Upper lobe of right lung (tissue), 1 donor: ENCODE results near the gene EXOC6. TPM values are rescaled to one million over a fixed set of nuclear protein-coding genes. Genes with fewer than 3 reads are reported as not detected.
A peak's percentile ranks its signal among the peaks of the same experiment; 100 is the strongest.

Experiments used
- ATAC-seq: fragments of 200-7000 bp; cut with Tn5 transposase; one replicate; pipeline ENCODE4 v1.9.1; 2020; ENCODE audit warnings: mild to moderate bottlenecking, moderate library complexity
- DNase-seq: peaks from one replicate; pipeline ENCODE4 v3.0.0-alpha.2; 2020
- H3K27ac ChIP-seq: fragments of 200-600 bp; one replicate; pipeline ENCODE4 v1.8.0; 2022
- H3K27me3 ChIP-seq: fragments of 200-600 bp; one replicate; pipeline ENCODE4 v1.8.0; 2022; ENCODE audit warnings: mild to moderate bottlenecking
- H3K36me3 ChIP-seq: fragments of 200-600 bp; one replicate; pipeline ENCODE4 v1.8.0; 2022
- H3K4me1 ChIP-seq: fragments of 200-600 bp; one replicate; pipeline ENCODE4 v1.8.0; 2022
- H3K4me3 ChIP-seq: fragments of 200-600 bp; one replicate; pipeline ENCODE4 v1.8.0; 2022; ENCODE audit warnings: mild to moderate bottlenecking
- H3K9me3 ChIP-seq: fragments of 200-600 bp; one replicate; pipeline ENCODE4 v1.8.0; 2022
- intact Hi-C: fragments of 100-400 bp; cut with DNase I; formaldehyde crosslinking; loops from one replicate; pipeline ENCODE4 v1.11.0; 2022
- total RNA-seq: library from RNA; stranded (reverse); fragmentation: NEBNext Ultra II Directional; extraction: Animal tissue kit (Norgen Biotek cat#: 25700); gene quantifications from one replicate; pipeline ENCODE4 v1.2.1, GENCODE V29; 2021
- TF ChIP-seq, protein P1 (sequence below): fragments of 200-600 bp; IDR thresholded peaks from one replicate; pipeline ENCODE4 v1.8.0; 2022; ENCODE audit warnings: antibody characterized with exemption
- donor health status: DM: no; HTN: yes; CAD: no; lungs with severe emphysema.

Gene EXOC6
- total RNA-seq, 1 donor from 2014 or later = 24.9 TPM

DNA sequence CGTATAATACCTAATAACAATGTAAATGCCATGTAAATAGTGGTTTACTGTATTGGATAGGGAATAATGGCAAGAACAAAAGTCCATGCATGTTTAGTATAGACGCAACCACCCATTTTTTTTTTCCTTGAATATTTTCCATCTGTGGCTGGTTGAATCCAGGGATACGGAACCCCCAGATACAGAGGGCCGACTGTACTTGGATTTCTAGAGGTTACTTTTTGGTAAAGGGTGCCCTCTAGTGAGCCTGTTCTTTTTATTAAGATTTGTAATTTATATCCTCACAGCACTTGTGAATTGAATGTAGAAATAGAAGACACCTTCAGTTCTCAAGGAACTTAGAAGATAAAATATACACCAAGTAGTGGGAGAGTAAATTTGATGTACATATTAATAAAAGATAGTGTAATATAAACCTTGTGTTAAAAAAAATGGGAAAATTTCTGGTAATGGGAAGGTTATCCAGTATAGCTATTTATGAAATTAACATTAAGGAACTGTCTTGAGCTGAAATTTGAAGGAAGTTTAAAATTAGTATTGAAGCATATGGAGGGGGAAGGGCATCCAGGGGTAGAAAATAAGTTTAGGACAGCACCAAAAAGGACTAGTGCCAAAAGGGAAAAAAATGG is 32.0 kb downstream of the EXOC6 start:
- Histone ChIP-seq H3K9me3 (no peaks in the 10 kb centered on the region), H3K36me3 (no peaks in the 10 kb centered on the region), H3K4me1 (peaks cover 4% of the 10 kb centered on the region), H3K27me3 (no peaks in the 10 kb centered on the region), H3K4me3 (no peak overlapping the region), H3K27ac (no peak overlapping the region)
- intact Hi-C loops = no loop called here
- DNase-seq = no peak
- peak; percentile 71 for ATAC-seq
- TF ChIP-seq, protein P1, sequence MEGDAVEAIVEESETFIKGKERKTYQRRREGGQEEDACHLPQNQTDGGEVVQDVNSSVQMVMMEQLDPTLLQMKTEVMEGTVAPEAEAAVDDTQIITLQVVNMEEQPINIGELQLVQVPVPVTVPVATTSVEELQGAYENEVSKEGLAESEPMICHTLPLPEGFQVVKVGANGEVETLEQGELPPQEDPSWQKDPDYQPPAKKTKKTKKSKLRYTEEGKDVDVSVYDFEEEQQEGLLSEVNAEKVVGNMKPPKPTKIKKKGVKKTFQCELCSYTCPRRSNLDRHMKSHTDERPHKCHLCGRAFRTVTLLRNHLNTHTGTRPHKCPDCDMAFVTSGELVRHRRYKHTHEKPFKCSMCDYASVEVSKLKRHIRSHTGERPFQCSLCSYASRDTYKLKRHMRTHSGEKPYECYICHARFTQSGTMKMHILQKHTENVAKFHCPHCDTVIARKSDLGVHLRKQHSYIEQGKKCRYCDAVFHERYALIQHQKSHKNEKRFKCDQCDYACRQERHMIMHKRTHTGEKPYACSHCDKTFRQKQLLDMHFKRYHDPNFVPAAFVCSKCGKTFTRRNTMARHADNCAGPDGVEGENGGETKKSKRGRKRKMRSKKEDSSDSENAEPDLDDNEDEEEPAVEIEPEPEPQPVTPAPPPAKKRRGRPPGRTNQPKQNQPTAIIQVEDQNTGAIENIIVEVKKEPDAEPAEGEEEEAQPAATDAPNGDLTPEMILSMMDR = peak; percentile 57

DNA sequence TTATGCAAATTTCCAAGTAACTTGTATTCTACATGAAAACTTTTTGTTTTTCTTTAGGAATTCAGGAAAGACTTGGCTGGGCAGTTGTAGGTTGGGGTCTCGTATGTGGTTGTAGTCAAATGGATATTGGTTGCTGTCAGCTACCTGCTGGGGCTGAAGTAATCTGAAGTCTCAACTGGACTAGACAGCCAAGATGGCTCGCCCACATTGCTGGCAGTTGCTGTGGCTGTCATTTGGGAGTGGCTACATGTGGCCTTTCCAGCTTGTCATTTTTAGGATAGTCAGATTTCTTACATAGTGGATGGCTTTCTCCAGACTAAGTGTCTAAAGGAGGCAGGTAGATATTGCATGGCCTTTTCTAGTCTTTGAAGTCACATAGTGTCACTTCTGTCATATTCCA is 32.6 kb downstream of the EXOC6 start:
- H3K4me3 ChIP-seq = no peak overlapping the region
- no peaks in the 10 kb centered on the region for H3K9me3 ChIP-seq
- ATAC-seq (no peak), DNase-seq (no peak)
- intact Hi-C loops = no loop called here
- no peak overlapping the region for H3K27ac ChIP-seq
- no peaks in the 10 kb centered on the region for H3K27me3 ChIP-seq
- TF ChIP-seq, protein P1 = no peak
- H3K4me1 ChIP-seq = peaks cover 4% of the 10 kb centered on the region
- no peaks in the 10 kb centered on the region for H3K36me3 ChIP-seq

DNA sequence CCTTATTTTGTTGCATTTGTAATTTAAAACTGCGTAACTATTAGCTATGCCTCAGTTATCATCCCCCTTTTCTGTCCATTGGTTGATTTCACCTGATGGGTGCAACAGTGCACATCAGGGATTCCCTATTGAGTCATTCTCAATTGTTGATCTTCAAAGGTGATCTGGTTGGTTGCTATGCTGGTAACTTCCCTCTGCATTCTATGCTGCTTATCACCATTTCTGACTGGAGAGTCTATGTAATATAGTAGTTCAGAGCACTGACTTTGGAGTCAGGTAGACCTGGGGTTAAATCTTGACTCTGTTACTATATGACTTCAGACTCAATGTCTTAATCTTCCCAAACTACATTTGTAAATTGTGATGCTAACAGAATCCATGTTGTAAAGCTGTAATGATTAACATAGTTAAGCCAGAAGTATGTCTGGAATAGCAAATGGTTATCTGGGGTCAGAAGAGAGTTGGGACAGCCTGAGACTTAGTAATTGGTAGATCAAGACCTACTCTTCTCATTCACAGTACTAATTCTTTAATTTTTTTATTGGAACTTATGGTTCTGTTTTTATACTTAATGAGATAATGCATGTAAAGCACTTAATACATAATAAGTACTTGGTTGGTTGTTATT is 38.1 kb downstream of the EXOC6 start:
- no peak for DNase-seq
- H3K36me3 ChIP-seq = no peaks in the 10 kb centered on the region
- TF ChIP-seq, protein P1 = no peak
- no peaks in the 10 kb centered on the region for H3K9me3 ChIP-seq
- no peak overlapping the region for H3K27ac ChIP-seq
- no peaks in the 10 kb centered on the region for H3K4me1 ChIP-seq
- intact Hi-C loops = no loop called here
- no peaks in the 10 kb centered on the region for H3K27me3 ChIP-seq
- no peak overlapping the region for H3K4me3 ChIP-seq
- no peak for ATAC-seq

DNA sequence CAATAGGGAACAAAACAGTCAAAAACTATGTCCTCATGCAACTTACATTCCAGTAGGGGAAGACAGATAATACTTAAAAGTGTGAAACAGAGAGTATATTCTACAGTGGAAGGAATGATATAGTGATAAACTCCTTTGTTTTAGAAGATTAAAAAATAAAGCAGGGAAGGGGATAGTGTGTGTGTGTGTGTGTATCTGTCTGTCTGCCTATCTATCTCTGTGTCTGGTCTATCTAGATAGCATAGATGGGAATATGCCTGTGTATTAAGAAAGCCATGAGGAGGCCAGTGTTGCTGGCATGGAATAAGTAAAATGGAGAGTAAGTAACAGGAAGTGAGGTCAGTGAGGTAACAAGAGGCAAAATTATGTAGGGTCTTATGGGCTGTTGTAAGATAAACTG is 42.2 kb downstream of the EXOC6 start:
- no peak for DNase-seq
- intact Hi-C loops = no loop called here
- Histone ChIP-seq H3K27me3 (no peaks in the 10 kb centered on the region), H3K9me3 (no peaks in the 10 kb centered on the region), H3K4me3 (no peak overlapping the region), H3K36me3 (no peaks in the 10 kb centered on the region), H3K4me1 (peaks cover 4% of the 10 kb centered on the region), H3K27ac (no peak overlapping the region)
- no peak for ATAC-seq
- TF ChIP-seq, protein P1 = no peak

DNA sequence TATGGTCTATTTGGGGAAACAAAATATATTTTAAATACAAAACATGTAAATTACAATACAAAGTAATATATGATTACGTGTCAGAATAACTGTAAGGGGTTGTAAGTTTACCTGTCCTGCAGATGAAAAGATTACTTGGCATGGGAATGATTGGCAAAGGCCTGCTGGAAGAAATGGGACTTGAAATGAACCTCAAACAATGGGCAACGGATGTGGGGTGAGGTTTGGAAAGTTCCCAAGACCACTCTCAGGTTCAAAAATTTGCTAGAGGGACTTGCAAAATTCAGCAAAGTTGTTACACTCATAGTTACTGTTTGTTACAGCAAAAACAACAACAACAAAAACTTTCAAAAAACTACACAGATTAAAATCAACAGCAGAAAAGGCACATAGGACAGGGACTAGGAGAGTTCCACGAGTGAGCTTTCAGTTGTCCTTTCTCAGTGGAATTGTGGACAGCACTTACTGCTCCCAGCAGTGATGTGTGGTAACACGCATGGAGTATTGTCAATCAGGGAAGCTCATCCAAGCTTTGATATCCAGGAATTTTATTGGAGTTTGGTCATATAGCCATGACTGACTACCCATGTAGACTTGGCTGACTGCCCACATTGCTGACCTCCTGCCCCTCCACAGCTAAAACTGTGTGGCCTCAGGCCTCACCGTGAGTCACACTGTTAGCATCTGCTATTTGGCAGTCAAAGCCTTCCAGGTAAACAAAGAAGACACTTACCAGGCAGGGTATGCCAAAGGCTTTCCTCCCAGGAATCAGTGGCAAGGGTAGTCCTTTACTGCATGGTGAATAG is 43.8 kb downstream of the EXOC6 start:
- TF ChIP-seq, protein P1 = no peak
- no peaks in the 10 kb centered on the region for H3K27me3 ChIP-seq
- no peak for DNase-seq
- no peak overlapping the region for H3K4me3 ChIP-seq
- peaks cover 4% of the 10 kb centered on the region for H3K4me1 ChIP-seq
- H3K36me3 ChIP-seq = no peaks in the 10 kb centered on the region
- no peaks in the 10 kb centered on the region for H3K9me3 ChIP-seq
- peak; percentile 74 for ATAC-seq
- intact Hi-C loops = no loop called here
- no peak overlapping the region for H3K27ac ChIP-seq
